Spleen (tissue), 11 donors: ENCODE results near the gene PDE4B. TPM values are rescaled to one million over a fixed set of nuclear protein-coding genes. Genes with fewer than 3 reads are reported as not detected.

Source experiments
- DNase-seq: peaks from one replicate; pipeline ENCODE4 v3.0.0-alpha.2; 2020
- H3K27ac ChIP-seq, 8 donors: fragments of 200-600 bp; sonication (generic) in 7 of 8; 1 replicate in 4 of 8; 2 replicates in 4 of 8; pipeline versions ENCODE4 v1.5.0 to v1.8.0; 2016 to 2021; ENCODE audit warnings: inconsistent platforms in 4 of 8, mild to moderate bottlenecking in 4 of 8, moderate library complexity in 1 of 8
- H3K27me3 ChIP-seq, 7 donors: fragments of 200-600 bp; sonication (generic) in 6 of 7; replicated peaks in 1 of 7; 1 replicate in 4 of 7; 2 replicates in 3 of 7; pipeline versions ENCODE4 v1.5.0 to v1.8.0; 2016 to 2021; ENCODE audit warnings: inconsistent platforms in 3 of 7, mild to moderate bottlenecking in 1 of 7
- H3K36me3 ChIP-seq, 6 donors: fragments of 200-600 bp; sonication (generic) in 5 of 6; 1 replicate in 4 of 6; 2 replicates in 2 of 6; pipeline versions ENCODE4 v1.5.0 to v1.8.0; 2016 to 2021; ENCODE audit warnings: inconsistent platforms in 2 of 6
- H3K4me1 ChIP-seq, 6 donors: fragments of 200-600 bp; sonication (generic) in 5 of 6; 1 replicate in 3 of 6; 2 replicates in 3 of 6; pipeline versions ENCODE4 v1.5.0 to v1.8.0; 2016 to 2021; ENCODE audit warnings: inconsistent platforms in 3 of 6
- H3K4me3 ChIP-seq, 8 donors: fragments of 200-600 bp; sonication (generic) in 7 of 8; 1 replicate in 4 of 8; 2 replicates in 4 of 8; pipeline versions ENCODE4 v1.5.0 to v1.8.0; 2016 to 2021; ENCODE audit warnings: inconsistent platforms in 4 of 8, mild to moderate bottlenecking in 4 of 8, moderate library complexity in 2 of 8
- H3K9me3 ChIP-seq, 8 donors: fragments of 200-600 bp; sonication (generic) in 7 of 8; 1 replicate in 4 of 8; 2 replicates in 4 of 8; pipeline versions ENCODE4 v1.5.0 to v1.8.0; 2016 to 2021; ENCODE audit warnings: inconsistent platforms in 4 of 8
- CTCF ChIP-seq, 11 experiments: fragments of 200-600 bp in 7 of 11; fragments of 450-650 bp in 4 of 11; sonication (generic) in 4 of 11; IDR thresholded peaks in 8 of 11; conservative IDR thresholded peaks in 3 of 11; 1 replicate in 7 of 11; 2 replicates in 4 of 11; pipeline versions ENCODE4 v1.4.0 to v1.8.0; 2016 to 2021; ENCODE audit warnings: antibody characterized with exemption in 11 of 11, inconsistent platforms in 4 of 11, mild to moderate bottlenecking in 1 of 11
- POLR2A ChIP-seq, 3 donors: fragments of 450-650 bp; IDR thresholded peaks; one replicate each; pipeline ENCODE4 v1.5.1; 2017; ENCODE audit warnings: antibody characterized with exemption in 3 of 3, mild to moderate bottlenecking in 1 of 3
- POLR2AphosphoS5 ChIP-seq, 3 donors: sonication (generic); formaldehyde crosslinking; IDR thresholded peaks; one replicate each; pipeline ENCODE4 v1.5.1; 2017; ENCODE audit warnings: antibody characterized with exemption in 3 of 3
- WGBS, 5 donors: extraction: QIAGEN DNeasy Blood & Tissue Kit in 3 of 5; methylation state at CpG; one replicate each; pipeline versions ENCODE4 v1.1.5 to v1.1.7; 2013 to 2018; 5-methylcytosine and 5-hydroxymethylcytosine counted together
- intact Hi-C: fragments of 100-400 bp; cut with DNase I; formaldehyde crosslinking; loops from one replicate; pipeline ENCODE4 v1.15.0; 2023; ENCODE audit warnings: low total_unique reads
- polyA plus RNA-seq, 3 donors: library from polyadenylated mRNA; stranded (reverse); fragments of 200-250 nt; gene quantifications; one replicate each; pipeline ENCODE4 v1.2.1, GENCODE V29; 2013
- total RNA-seq, 7 donors: library from RNA; depleted of rRNA in 3 of 7; stranded (reverse); fragments of >200 nt in 3 of 7; fragmentation: NEBNext Ultra II Directional in 4 of 7; extraction: Animal tissue kit (Norgen Biotek cat#: 25700) in 4 of 7; gene quantifications; one replicate each; pipeline versions ENCODE4 v1.1.0 to v1.2.1, GENCODE V29; 2016 to 2021
- donor health status: healthy with polysubstance abuse.
- donor health status: DM: no; HTN: no; CAD: no; lungs with moderate emphysema.
- donor health status: DM: no; HTN: no; CAD: no.
- donor health status: Bipolar disorder and iron deficiency.
- donor health status: healthy.
- donor health status: DM: no; HTN: no; CAD: no.
- donor health status: DM: yes; HTN: yes; CAD: no.

The PDE4B gene
- total and polyA plus RNA-seq, 10 donors, result 12.6 to 88.2 (median 51.9) TPM

DNA sequence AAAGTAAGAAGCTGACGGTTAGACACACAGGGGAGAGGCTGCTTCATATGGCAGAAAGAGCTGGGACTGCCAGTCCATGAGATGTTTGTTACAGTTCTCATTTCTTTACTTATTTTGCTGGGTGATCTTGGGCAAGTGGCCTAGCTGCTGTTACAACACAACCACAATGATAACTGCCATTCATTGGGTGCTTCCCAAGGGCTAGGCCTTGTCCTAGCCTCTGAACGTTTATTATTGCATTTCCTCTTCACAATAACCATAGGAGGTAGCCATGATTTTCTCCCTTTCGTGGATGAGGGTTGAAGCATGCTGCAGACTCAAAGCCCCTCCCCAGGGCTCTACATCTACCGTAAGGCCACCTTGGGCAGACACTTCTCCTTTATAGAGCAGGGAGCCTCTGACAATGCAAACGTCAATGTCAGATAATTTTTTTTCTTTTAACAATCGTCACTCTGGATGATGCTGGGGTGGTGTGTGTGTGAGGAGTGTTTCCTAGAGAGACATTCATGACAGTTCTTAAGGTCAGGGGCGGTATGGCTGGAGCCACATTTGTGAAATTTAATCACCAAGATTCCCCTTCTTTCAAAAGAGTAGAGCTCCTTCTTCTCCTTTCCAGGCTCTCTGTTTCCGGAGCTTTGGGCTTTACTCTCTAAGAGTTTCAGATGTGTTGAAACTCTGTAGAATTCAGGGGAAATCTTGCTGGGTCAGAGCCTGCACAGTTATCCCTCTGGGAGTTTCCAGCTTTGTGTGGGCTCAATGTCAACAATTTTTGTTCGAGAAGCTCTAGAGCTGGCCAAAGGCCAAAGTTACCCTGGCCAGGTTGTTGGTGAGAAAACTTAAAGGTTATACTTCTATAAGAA lies 602.7 kb downstream of the PDE4B start:
- H3K27ac ChIP-seq, result peak overlapping the region in 6 of 8 donors; percentile 9 to 74 (median 60)
- H3K27me3 ChIP-seq, result no peaks in the 10 kb centered on the region
- TF ChIP-seq CTCF (IDR thresholded peaks at IDR 0.05 in 8 of 11, conservative IDR thresholded peaks at IDR 0.05 in 3 of 11) (no peak), POLR2A (IDR thresholded peaks at IDR 0.05) (no peak), POLR2AphosphoS5 (IDR thresholded peaks at IDR 0.05) (no peak)
- H3K9me3 ChIP-seq, result peaks cover 0 to 5% (median 3%) of the 10 kb centered on the region in 8 donors
- 30 to 58% (median 48%) methylated on average over 9 of the region's 9 CpGs for WGBS, 5 donors
- DNase-seq, result no peak
- intact Hi-C loops, result no loop called here
- H3K4me3 ChIP-seq, result no peak overlapping the region
- H3K4me1 ChIP-seq, result peaks cover 9 to 54% (median 35%) of the 10 kb centered on the region in 6 donors
- no peaks in the 10 kb centered on the region for H3K36me3 ChIP-seq

DNA sequence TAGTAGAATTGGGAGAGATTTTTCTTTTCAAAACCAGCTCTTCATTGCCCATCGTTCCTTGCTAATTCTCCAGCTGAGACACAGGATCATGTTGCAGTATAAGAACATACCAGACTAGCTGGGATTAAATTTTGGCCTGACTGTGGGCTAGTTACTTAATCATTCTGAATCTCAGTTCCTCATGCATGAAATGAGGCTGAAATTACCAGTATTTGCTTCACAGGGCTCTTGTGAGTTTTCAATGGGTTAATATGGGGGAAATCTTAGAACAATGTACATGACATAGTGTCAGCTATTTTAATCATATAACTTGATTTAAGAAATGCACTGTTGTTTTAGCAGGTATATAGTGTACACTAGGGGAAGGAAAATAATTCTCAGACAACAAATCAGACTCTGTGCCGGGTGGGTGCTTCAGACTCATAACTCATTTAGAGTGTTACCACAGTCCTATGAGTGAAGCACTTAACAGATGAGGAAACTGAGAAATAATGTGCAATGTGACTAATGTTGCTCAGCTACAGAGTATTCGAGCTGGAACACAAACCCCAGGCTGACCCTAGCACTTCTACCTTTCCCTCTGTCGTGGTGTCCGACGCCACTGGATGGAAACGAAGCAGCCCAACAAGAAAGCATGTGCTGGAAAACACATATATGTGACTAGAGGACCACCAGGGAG lies 603.7 kb downstream of the PDE4B start:
- Histone ChIP-seq H3K27ac (peak overlapping the region in 4 of 8 donors; percentile 24 to 74 (median 61)), H3K36me3 (no peaks in the 10 kb centered on the region), H3K4me1 (peaks cover 9 to 63% (median 38%) of the 10 kb centered on the region in 6 donors), H3K27me3 (no peaks in the 10 kb centered on the region), H3K9me3 (no peaks in the 10 kb centered on the region), H3K4me3 (no peak overlapping the region)
- DNase-seq, result no peak
- WGBS, 5 donors, result 56 to 72% (median 66%) methylated on average over 7 of the region's 7 CpGs
- TF ChIP-seq POLR2AphosphoS5 (IDR thresholded peaks at IDR 0.05) (no peak), CTCF (IDR thresholded peaks at IDR 0.05 in 8 of 11, conservative IDR thresholded peaks at IDR 0.05 in 3 of 11) (no peak), POLR2A (IDR thresholded peaks at IDR 0.05) (no peak)
- intact Hi-C loops, result no loop called here

GRCh38 chr1:66397192-66397591 lies 604.5 kb downstream of the PDE4B start:
- TF ChIP-seq POLR2AphosphoS5 (IDR thresholded peaks at IDR 0.05) (no peak), CTCF (IDR thresholded peaks at IDR 0.05 in 8 of 11, conservative IDR thresholded peaks at IDR 0.05 in 3 of 11) (no peak), POLR2A (IDR thresholded peaks at IDR 0.05) (no peak)
- H3K4me3 ChIP-seq, result no peak overlapping the region
- DNase-seq, result no peak
- H3K9me3 ChIP-seq, result no peaks in the 10 kb centered on the region
- intact Hi-C loops, result no loop called here
- WGBS, 5 donors, result 36 to 53% (median 43%) methylated on average over 1 of the region's 1 CpG
- peaks cover 13 to 72% (median 47%) of the 10 kb centered on the region in 6 donors for H3K4me1 ChIP-seq
- no peaks in the 10 kb centered on the region for H3K36me3 ChIP-seq
- no peaks in the 10 kb centered on the region for H3K27me3 ChIP-seq
- peak overlapping the region in 1 of 8 donors; percentile 74 for H3K27ac ChIP-seq
